Effector memory CD4-positive, alpha-beta T cell (primary cell): Measurements from ENCODE around the gene PCSK7.

ENCODE experiments used
- DNase-seq, 3 donors: peaks; one replicate each; pipeline ENCODE4 v3.0.0-alpha.2; 2020
- H3K27ac ChIP-seq: 2 replicates; pipeline ENCODE4 v1.7.0; 2013; ENCODE audit warnings: mild to moderate bottlenecking, low read length, moderate library complexity; ENCODE audit not compliant: insufficient read depth, poor library complexity, severe bottlenecking
- H3K27me3 ChIP-seq: replicated peaks from 2 replicates; pipeline ENCODE4 v1.7.0; 2013; ENCODE audit warnings: mild to moderate bottlenecking, low read length; ENCODE audit not compliant: insufficient read depth, control insufficient read depth, poor library complexity, severe bottlenecking
- H3K36me3 ChIP-seq: 2 replicates; pipeline ENCODE4 v1.7.0; 2013; ENCODE audit warnings: mild to moderate bottlenecking, low read length, moderate library complexity; ENCODE audit not compliant: control insufficient read depth, insufficient read depth
- H3K4me1 ChIP-seq: 2 replicates; pipeline ENCODE4 v1.7.0; 2013; ENCODE audit warnings: low read length, mild to moderate bottlenecking; ENCODE audit not compliant: control insufficient read depth, insufficient read depth, poor library complexity, severe bottlenecking
- H3K4me3 ChIP-seq: 2 replicates; pipeline ENCODE4 v1.7.0; 2013; ENCODE audit warnings: low read length, low read depth, mild to moderate bottlenecking; ENCODE audit not compliant: insufficient read depth, poor library complexity, severe bottlenecking
- H3K9me3 ChIP-seq: 2 replicates; pipeline ENCODE4 v1.7.0; 2013; ENCODE audit warnings: mild to moderate bottlenecking, low read length, moderate library complexity; ENCODE audit not compliant: control insufficient read depth

Gene PCSK7

GRCh38 chr11:117177534-117178209, 54.2 kb downstream of the PCSK7 start:
- Histone ChIP-seq H3K27me3 (no peaks in the 10 kb centered on the region), H3K4me3 (peak overlapping the region; percentile 92), H3K27ac (no peak overlapping the region), H3K36me3 (no peaks in the 10 kb centered on the region), H3K4me1 (peaks cover 26% of the 10 kb centered on the region), H3K9me3 (no peaks in the 10 kb centered on the region)
- no peak for DNase-seq

GRCh38 chr11:117176186-117176585, 55.7 kb downstream of the PCSK7 start:
- Histone ChIP-seq H3K36me3 (no peaks in the 10 kb centered on the region), H3K4me3 (no peak overlapping the region), H3K9me3 (no peaks in the 10 kb centered on the region), H3K27ac (no peak overlapping the region), H3K27me3 (no peaks in the 10 kb centered on the region), H3K4me1 (peaks cover 24% of the 10 kb centered on the region)
- no peak for DNase-seq

DNA sequence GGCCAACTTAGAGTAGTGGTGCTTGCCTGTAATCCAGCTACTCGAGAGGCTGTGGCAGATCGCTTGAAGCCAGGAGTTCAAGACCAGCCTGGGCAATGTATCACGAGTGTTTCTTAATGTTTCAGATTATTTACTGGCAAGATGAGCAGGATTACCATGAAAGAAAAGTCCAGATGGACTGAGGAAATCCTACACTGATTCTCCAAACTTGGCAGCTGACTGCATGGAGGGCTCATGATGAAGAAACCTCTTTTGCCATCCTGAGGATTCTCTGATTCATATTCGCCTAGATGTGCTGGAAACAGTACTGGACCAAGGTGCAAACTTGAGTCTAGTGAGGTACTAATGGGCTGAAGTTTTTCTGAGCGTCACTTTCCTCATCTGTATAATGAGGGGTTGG, 56.1 kb downstream of the PCSK7 start:
- Histone ChIP-seq H3K36me3 (no peaks in the 10 kb centered on the region), H3K27ac (no peak overlapping the region), H3K4me3 (no peak overlapping the region), H3K4me1 (peaks cover 20% of the 10 kb centered on the region), H3K27me3 (no peaks in the 10 kb centered on the region), H3K9me3 (no peaks in the 10 kb centered on the region)
- no peak for DNase-seq

DNA sequence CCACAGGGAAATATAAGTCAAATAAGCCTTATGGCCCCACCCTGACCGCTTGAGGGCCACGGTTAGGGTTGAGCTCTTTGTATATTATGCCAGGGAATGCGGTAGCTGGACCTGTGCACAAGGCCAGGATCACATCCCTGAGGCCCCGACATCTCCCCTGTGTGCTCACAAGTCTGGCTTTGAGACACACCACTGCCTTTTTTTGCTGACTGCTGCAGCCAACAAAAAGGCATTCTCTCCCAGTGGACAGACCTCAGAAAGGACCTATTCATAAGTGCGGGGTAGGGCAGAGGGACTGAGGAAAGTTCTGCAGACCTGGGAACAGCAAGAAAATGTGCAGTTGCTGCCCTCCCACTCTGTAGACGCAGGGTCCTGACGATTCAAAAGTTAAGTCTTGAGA, 56.8 kb downstream of the PCSK7 start:
- Histone ChIP-seq H3K36me3 (no peaks in the 10 kb centered on the region), H3K27ac (no peak overlapping the region), H3K4me1 (peaks cover 15% of the 10 kb centered on the region), H3K9me3 (no peaks in the 10 kb centered on the region), H3K27me3 (no peaks in the 10 kb centered on the region), H3K4me3 (no peak overlapping the region)
- no peak for DNase-seq

DNA sequence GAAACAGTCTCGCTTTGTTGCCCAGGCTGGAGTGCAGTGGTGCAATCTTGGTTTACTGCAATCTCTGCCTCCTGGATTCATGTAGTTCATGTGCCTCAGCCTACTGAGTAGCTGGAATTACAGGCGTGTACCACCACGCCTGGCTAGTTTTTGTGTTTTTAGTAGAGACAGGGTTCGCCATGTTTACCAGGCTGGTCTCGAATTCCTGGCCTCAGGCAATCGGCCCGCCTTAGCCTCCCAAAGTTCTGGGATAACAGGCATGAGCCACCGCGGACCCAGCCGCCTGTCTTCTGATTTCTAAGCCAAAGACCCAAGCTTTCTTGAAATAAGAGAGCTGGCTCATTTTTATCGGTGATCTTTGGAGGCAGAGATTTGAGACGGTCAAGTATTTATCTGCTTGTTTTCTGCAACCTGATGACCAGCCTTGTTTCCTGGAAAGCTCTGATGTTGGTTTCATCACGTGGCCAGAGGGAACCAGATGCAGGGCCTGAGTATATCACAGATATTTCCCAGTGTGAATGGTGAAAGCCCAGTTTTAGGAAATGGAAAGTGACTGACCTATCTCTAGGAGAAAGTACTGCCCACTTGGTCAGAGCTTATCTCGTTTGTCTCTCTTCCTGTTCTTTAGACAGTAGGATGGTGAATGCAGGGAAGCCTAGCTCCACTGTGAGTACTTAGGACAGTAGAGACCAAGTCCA, 59.0 kb downstream of the PCSK7 start:
- Histone ChIP-seq H3K4me1 (peaks cover under 1% of the 10 kb centered on the region), H3K4me3 (no peak overlapping the region), H3K36me3 (peaks cover 2% of the 10 kb centered on the region), H3K27ac (no peak overlapping the region), H3K9me3 (no peaks in the 10 kb centered on the region), H3K27me3 (no peaks in the 10 kb centered on the region)
- no peak for DNase-seq

GRCh38 chr11:117171404-117172061, 60.3 kb downstream of the PCSK7 start:
- Histone ChIP-seq H3K36me3 (peaks cover 8% of the 10 kb centered on the region), H3K4me1 (no peaks in the 10 kb centered on the region), H3K4me3 (no peak overlapping the region), H3K27me3 (no peaks in the 10 kb centered on the region), H3K9me3 (no peaks in the 10 kb centered on the region), H3K27ac (no peak overlapping the region)
- DNase-seq, result no peak

DNA sequence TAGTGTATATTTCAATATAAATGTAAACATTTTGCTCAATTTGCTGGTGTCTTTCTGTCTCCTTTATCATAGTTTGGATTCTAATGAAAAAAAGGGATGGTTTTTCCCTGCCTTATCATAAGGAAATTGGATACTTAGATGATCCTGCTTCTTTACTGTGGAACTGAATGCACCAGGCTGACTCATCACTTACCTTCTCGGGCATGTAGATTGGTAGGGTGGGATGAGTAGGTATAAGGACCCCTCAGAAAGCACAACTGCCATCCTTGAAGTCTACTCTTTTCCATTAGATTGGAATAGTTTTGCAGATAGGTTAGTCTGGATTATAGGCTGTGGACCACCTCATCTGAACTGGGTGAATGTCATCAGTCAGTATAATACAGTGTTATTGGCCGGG, 60.9 kb downstream of the PCSK7 start:
- Histone ChIP-seq H3K27ac (no peak overlapping the region), H3K4me3 (no peak overlapping the region), H3K27me3 (no peaks in the 10 kb centered on the region), H3K36me3 (peaks cover 8% of the 10 kb centered on the region), H3K9me3 (no peaks in the 10 kb centered on the region), H3K4me1 (no peaks in the 10 kb centered on the region)
- no peak for DNase-seq

GRCh38 chr11:117170210-117170609, 61.7 kb downstream of the PCSK7 start:
- no peak for DNase-seq

DNA sequence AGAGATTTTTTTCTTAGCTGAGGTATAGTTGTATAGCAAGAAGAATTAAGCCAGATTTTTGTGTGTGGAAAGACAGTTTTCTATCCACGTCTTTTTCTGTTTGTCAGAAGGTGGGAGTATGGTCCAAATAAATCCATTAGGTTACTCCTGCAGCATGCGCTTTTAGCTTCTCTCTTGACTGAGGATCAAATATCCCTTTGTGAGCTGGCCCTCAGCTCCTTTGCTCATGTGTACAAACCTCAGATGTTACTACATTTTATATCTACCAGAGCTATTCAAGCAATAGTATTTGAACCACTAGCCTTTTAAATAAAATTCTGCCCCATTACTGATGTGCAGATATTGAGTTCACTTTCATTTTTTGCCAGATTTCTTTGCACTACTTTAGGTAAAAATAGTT, 62.1 kb downstream of the PCSK7 start:
- Histone ChIP-seq H3K4me1 (no peaks in the 10 kb centered on the region), H3K27me3 (no peaks in the 10 kb centered on the region), H3K36me3 (peaks cover 14% of the 10 kb centered on the region), H3K9me3 (no peaks in the 10 kb centered on the region), H3K4me3 (no peak overlapping the region), H3K27ac (no peak overlapping the region)
- no peak for DNase-seq

More at GRCh38 chr11:117170210-117170609, 61.7 kb downstream of the PCSK7 start:
- Histone ChIP-seq H3K27me3 (no peaks in the 10 kb centered on the region), H3K4me3 (no peak overlapping the region), H3K36me3 (peaks cover 14% of the 10 kb centered on the region), H3K4me1 (no peaks in the 10 kb centered on the region), H3K27ac (no peak overlapping the region), H3K9me3 (no peaks in the 10 kb centered on the region)

- Histone ChIP-seq H3K27me3 (no peaks in the 10 kb centered on the region), H3K4me3 (no peak overlapping the region), H3K9me3 (no peaks in the 10 kb centered on the region), H3K27ac (no peak overlapping the region), H3K36me3 (peaks cover 45% of the 10 kb centered on the region), H3K4me1 (no peaks in the 10 kb centered on the region)
- DNase-seq, result no peak
Observed at GRCh38 chr11:117166491-117166890, 65.4 kb downstream of the PCSK7 start.
